ENCODE results near the gene TIGD1.

DNA sequence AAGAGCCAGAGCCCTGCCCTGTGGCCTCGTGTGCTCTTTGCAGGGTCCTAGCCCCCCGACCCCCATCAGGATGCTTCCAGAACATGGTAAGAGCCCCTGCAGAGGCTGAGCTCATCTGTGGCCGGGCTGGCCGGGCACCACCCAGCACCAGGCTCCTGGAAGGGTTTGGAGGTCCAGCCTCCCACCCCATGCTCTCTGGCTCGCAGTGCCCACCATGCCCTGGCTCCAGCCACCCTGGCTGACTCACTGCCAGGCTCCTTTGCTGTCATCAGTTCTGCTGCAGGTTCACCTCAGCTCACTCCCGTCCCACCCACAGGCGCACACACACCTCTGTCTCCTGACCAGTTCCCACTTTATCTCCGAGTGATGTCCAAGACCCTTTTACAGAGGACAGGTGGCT, 37.7 kb upstream of the TIGD1 start:
- no peak for TF ChIP-seq CTCF (IDR thresholded peaks at IDR 0.05; ENCODE audit: low read length)
- TF ChIP-seq EZH2phosphoT487 (IDR thresholded peaks at IDR 0.05; ENCODE audit: low read length), result no peak

All from MM.1S (cell line).